ENCODE data around the gene SLCO1C1. TPM values are rescaled to one million over a fixed set of nuclear protein-coding genes. Genes with fewer than 3 reads are reported as not detected.

The SLCO1C1 gene
- total RNA-seq, 2 donors from 2014 or later: 0.33 to 1.0 TPM

DNA sequence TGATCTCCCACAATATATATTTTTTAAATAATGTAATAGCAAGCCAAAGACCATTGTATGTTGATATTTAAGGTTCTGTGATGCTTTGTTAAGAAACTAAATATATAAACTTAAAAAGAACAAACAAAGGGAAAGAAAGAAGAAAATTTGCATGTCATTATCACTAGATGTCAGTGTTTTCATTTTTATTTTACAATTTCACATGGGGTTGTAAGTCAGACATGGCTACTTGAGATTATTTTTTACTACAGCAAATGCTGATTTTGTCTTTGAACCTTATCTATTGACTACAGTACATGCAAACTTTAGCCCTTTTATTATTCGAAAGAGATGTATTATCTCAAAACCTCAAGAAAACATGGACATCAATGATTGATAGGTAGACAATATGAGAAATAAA, 36.1 kb downstream of the SLCO1C1 start:
- H3K27me3 ChIP-seq: no peaks in the 10 kb centered on the region
- no peak for ATAC-seq
- DNase-seq: no peak
- TF ChIP-seq, protein P1, sequence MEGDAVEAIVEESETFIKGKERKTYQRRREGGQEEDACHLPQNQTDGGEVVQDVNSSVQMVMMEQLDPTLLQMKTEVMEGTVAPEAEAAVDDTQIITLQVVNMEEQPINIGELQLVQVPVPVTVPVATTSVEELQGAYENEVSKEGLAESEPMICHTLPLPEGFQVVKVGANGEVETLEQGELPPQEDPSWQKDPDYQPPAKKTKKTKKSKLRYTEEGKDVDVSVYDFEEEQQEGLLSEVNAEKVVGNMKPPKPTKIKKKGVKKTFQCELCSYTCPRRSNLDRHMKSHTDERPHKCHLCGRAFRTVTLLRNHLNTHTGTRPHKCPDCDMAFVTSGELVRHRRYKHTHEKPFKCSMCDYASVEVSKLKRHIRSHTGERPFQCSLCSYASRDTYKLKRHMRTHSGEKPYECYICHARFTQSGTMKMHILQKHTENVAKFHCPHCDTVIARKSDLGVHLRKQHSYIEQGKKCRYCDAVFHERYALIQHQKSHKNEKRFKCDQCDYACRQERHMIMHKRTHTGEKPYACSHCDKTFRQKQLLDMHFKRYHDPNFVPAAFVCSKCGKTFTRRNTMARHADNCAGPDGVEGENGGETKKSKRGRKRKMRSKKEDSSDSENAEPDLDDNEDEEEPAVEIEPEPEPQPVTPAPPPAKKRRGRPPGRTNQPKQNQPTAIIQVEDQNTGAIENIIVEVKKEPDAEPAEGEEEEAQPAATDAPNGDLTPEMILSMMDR (IDR thresholded peaks at IDR 0.05): no peak
- TF ChIP-seq POLR2A (IDR thresholded peaks at IDR 0.05): no peak
- no peak overlapping the region for H3K4me3 ChIP-seq
- H3K36me3 ChIP-seq (replicated peaks in 1 of 2; ENCODE audit: insufficient read depth in 1 of 2, low read depth in 2 of 2): no peaks in the 10 kb centered on the region
- H3K27ac ChIP-seq: no peak overlapping the region
- 33 to 34% methylated on average over 1 of the region's 1 CpG for WGBS, 2 donors
- intact Hi-C loops (cut with DNase I): no loop called here
- H3K4me1 ChIP-seq: no peaks in the 10 kb centered on the region
- no peaks in the 10 kb centered on the region for H3K9me3 ChIP-seq

DNA sequence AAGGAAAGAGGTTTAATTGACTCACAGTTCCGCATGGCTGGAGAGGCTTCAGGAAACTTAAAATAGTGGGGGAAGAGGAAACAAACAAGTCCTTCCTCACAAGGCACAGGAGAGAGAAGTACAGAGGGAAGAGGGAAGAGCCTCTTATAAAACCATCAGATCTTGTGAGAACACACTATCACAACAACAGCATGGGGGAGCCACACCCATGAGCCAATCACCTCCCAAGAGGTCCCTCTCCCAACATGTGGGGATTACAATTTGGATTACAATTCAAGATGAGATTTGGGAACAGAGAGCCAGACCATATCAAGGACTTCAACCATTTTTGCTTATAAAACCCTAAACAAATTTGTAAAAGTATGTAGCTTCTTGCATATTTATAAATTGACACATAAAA, 45.8 kb downstream of the SLCO1C1 start:
- DNase-seq: no peak
- intact Hi-C loops (cut with DNase I): no loop called here
- no peak overlapping the region for H3K4me3 ChIP-seq
- H3K4me1 ChIP-seq: no peaks in the 10 kb centered on the region
- no peak for TF ChIP-seq POLR2A (IDR thresholded peaks at IDR 0.05)
- TF ChIP-seq, protein P1 (IDR thresholded peaks at IDR 0.05): no peak
- WGBS, 2 donors: 88 to 94% methylated on average over 1 of the region's 1 CpG
- H3K27me3 ChIP-seq: no peaks in the 10 kb centered on the region
- no peak for ATAC-seq
- H3K36me3 ChIP-seq (replicated peaks in 1 of 2; ENCODE audit: insufficient read depth in 1 of 2, low read depth in 2 of 2): no peaks in the 10 kb centered on the region
- H3K9me3 ChIP-seq: no peaks in the 10 kb centered on the region
- no peak overlapping the region for H3K27ac ChIP-seq

DNA sequence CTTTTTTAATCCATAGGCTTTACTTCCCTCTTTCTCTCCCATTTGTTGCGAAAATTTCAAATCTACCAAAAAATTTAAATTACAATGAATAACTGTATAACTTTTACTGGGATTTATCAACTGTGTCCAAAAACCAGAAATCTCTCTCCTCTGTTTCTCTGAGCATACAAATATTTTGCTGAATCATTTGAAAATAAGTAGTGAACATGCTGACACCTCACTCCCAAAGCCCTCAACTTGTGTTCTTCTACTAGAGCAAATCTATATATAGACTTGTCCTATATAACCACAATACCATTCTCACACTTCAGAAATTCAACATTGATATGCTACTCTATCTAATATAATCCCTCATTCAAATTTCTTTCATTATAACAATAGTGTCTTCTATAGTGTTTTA, 53.1 kb downstream of the SLCO1C1 start:
- TF ChIP-seq POLR2A (IDR thresholded peaks at IDR 0.05): no peak
- TF ChIP-seq, protein P1 (IDR thresholded peaks at IDR 0.05): no peak
- Histone ChIP-seq H3K27ac (no peak overlapping the region), H3K4me3 (no peak overlapping the region), H3K36me3 (replicated peaks in 1 of 2; ENCODE audit: insufficient read depth in 1 of 2, low read depth in 2 of 2) (no peaks in the 10 kb centered on the region), H3K27me3 (no peaks in the 10 kb centered on the region), H3K4me1 (no peaks in the 10 kb centered on the region), H3K9me3 (no peaks in the 10 kb centered on the region)
- 80 to 86% methylated on average over 1 of the region's 1 CpG for WGBS, 2 donors
- no peak for ATAC-seq
- intact Hi-C loops (cut with DNase I): no loop called here
- no peak for DNase-seq

DNA sequence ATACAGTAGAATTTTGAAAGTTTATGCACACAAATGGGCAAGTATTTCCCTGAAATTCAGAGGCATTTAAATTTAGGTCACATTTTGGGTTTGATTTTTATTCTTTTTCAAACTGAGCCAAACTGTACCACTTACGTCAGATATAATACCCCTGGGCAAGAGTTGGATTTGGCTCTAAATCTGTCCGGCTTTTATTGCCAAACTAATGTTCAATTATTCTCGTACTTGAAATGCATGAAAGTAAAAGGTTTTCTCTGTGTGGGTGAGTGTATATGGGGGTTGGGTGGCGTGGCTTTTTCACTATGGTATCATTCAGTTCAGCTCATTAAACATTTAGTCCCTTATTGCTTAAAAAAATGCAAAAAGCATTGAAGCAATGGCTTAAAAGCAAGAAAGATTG, 55.9 kb downstream of the SLCO1C1 start:
- no peak for DNase-seq
- Histone ChIP-seq H3K27me3 (no peaks in the 10 kb centered on the region), H3K4me3 (no peak overlapping the region), H3K27ac (no peak overlapping the region), H3K4me1 (no peaks in the 10 kb centered on the region), H3K9me3 (no peaks in the 10 kb centered on the region), H3K36me3 (replicated peaks in 1 of 2; ENCODE audit: insufficient read depth in 1 of 2, low read depth in 2 of 2) (no peaks in the 10 kb centered on the region)
- intact Hi-C loops (cut with DNase I): no loop called here
- 48 to 62% methylated on average over 4 of the region's 4 CpGs for WGBS, 2 donors
- ATAC-seq: no peak
- TF ChIP-seq POLR2A (IDR thresholded peaks at IDR 0.05): no peak
- TF ChIP-seq, protein P1 (IDR thresholded peaks at IDR 0.05): no peak

DNA sequence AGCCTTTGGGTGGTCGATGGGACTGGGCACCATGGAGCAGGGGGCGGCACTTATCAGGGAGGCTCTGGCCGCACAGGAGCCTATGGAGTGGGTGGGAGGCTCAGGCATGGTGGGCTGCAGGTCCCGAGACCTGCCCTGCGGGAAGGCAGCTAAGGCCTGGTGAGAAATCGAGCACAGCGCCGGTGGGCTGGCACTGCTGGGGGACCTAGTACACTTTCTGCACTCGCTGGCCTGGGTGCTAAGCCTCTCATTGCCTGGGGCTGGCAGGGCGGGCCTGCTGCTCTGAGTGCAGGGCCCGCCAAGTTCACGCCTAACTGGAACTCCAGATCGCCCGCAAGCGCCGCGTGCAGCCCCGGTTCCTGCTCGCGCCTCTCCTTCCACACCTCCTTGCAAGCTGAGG, 82.3 kb downstream of the SLCO1C1 start:
- no peak for ATAC-seq
- Histone ChIP-seq H3K36me3 (replicated peaks in 1 of 2; ENCODE audit: insufficient read depth in 1 of 2, low read depth in 2 of 2) (no peaks in the 10 kb centered on the region), H3K27ac (no peak overlapping the region), H3K4me1 (no peaks in the 10 kb centered on the region), H3K9me3 (no peaks in the 10 kb centered on the region), H3K4me3 (no peak overlapping the region), H3K27me3 (no peaks in the 10 kb centered on the region)
- TF ChIP-seq POLR2A (IDR thresholded peaks at IDR 0.05): no peak
- TF ChIP-seq, protein P1 (IDR thresholded peaks at IDR 0.05): no peak
- intact Hi-C loops (cut with DNase I): no loop called here
- DNase-seq: no peak
- WGBS, 2 donors: 71 to 83% methylated on average over 14 to 16 of the region's 20 CpGs
